ENCODE measurements around the gene AGAP1.

GRCh38 chr2:235500761-235501672, 7.2 kb downstream of the AGAP1 start:
- TF ChIP-seq CTCF (IDR thresholded peaks at IDR 0.05) = no peak
- TF ChIP-seq POLR2A (IDR thresholded peaks at IDR 0.05) = no peak

All from thyroid gland (tissue), 4 donors.